ENCODE measurements around the gene CEP112.

DNA sequence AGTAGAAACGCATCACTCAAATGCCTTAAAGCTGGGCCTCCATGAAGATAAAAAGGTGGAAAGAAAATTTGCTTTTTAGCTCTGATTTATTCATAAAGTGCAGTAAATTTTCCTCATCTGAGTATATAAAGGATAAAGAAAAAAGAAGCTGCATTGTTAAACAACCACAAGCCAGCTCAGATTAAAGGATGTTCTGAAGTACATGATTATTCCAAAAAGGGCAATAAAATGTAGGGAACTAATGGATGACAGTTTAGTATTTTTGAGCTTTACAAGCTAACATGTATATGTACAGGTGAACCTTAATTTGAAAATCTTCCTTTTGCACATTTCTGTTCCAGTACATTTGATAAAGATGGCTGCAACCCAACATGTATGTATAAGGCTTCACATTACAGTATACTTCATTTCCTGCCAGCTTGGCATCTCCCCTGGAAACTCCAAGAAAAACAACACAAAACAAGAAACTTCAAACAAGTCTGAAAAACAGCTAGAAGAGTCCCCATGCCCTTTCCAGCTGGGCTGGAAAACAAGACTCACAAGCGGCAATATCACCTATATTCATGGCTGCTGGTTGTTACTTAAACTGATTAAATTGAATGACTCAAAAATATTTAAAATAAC lies 225.7 kb downstream of the CEP112 start:
- TF ChIP-seq, protein P1, sequence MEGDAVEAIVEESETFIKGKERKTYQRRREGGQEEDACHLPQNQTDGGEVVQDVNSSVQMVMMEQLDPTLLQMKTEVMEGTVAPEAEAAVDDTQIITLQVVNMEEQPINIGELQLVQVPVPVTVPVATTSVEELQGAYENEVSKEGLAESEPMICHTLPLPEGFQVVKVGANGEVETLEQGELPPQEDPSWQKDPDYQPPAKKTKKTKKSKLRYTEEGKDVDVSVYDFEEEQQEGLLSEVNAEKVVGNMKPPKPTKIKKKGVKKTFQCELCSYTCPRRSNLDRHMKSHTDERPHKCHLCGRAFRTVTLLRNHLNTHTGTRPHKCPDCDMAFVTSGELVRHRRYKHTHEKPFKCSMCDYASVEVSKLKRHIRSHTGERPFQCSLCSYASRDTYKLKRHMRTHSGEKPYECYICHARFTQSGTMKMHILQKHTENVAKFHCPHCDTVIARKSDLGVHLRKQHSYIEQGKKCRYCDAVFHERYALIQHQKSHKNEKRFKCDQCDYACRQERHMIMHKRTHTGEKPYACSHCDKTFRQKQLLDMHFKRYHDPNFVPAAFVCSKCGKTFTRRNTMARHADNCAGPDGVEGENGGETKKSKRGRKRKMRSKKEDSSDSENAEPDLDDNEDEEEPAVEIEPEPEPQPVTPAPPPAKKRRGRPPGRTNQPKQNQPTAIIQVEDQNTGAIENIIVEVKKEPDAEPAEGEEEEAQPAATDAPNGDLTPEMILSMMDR (IDR thresholded peaks at IDR 0.05): no peak
- no peak for TF ChIP-seq SIN3A (IDR thresholded peaks at IDR 0.05; ENCODE audit: borderline replicate concordance, insufficient read depth, low read depth, low read length)
